ENCODE measurements around the gene SKIC2.

SKIC2 gene

GRCh38 chr6:31919624-31920303 lies 39.2 kb upstream of the SKIC2 start:
- Mint-ChIP-seq H3K27ac (no peak overlapping the region), H3K36me3 (ENCODE audit: low read depth) (no peaks in the 10 kb centered on the region), H3K4me1 (peaks cover 6% of the 10 kb centered on the region), H3K27me3 (ENCODE audit: low read depth, poor library complexity) (peaks cover 4% of the 10 kb centered on the region), H3K9me3 (peaks cover 6% of the 10 kb centered on the region), H3K4me3 (no peak overlapping the region)
- TF ChIP-seq CTCF (IDR thresholded peaks at IDR 0.05): no peak
- DNase-seq: no peak

- Mint-ChIP-seq H3K27me3 (ENCODE audit: low read depth, poor library complexity) (peaks cover 7% of the 10 kb centered on the region), H3K4me3 (no peak overlapping the region), H3K27ac (no peak overlapping the region), H3K4me1 (peaks cover 4% of the 10 kb centered on the region), H3K36me3 (ENCODE audit: low read depth) (no peaks in the 10 kb centered on the region), H3K9me3 (no peaks in the 10 kb centered on the region)
- no peak for TF ChIP-seq CTCF (IDR thresholded peaks at IDR 0.05)
- DNase-seq: no peak
Measured at GRCh38 chr6:31920811-31921210, 38.2 kb upstream of the SKIC2 start.

DNA sequence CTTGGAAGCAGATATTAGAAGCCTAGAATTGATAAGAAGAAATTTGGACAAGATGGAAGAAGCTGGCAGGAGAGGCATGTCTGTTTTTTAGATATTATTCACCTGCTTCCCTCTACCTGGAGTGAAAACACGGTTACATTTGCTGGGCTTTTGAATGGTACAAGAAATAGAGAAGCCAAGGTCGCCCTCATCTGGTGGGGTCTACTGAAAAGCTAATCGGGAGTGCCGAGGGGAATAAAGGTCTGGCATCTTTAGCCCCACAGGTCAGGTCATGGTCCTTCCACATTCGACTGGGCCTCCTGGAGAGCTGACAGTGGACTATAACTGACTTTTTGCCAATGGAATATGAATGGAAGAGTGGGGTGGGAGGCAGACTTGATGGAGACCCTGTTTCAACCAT lies 36.0 kb upstream of the SKIC2 start:
- DNase-seq: no peak
- Mint-ChIP-seq H3K27ac (no peak overlapping the region), H3K9me3 (no peaks in the 10 kb centered on the region), H3K4me3 (no peak overlapping the region), H3K27me3 (ENCODE audit: low read depth, poor library complexity) (peaks cover 7% of the 10 kb centered on the region), H3K4me1 (peaks cover 8% of the 10 kb centered on the region), H3K36me3 (ENCODE audit: low read depth) (no peaks in the 10 kb centered on the region)
- no peak for TF ChIP-seq CTCF (IDR thresholded peaks at IDR 0.05)

- TF ChIP-seq CTCF (IDR thresholded peaks at IDR 0.05): no peak
- Mint-ChIP-seq H3K27me3 (ENCODE audit: low read depth, poor library complexity) (peaks cover 13% of the 10 kb centered on the region), H3K4me1 (peaks cover 11% of the 10 kb centered on the region), H3K9me3 (peaks cover 5% of the 10 kb centered on the region), H3K4me3 (no peak within 1 kb of the TSS), H3K36me3 (ENCODE audit: low read depth) (no peaks in the 10 kb centered on the region), H3K27ac (no peak within 1 kb of the TSS)
- no peak for DNase-seq
Measured at GRCh38 chr6:31927242-31927862, 31.6 kb upstream of the SKIC2 start, which contains the start of gene C2. Gene C2 (plus strand): TSS chr6:31927717. CDS start chr6:31927753, 36 bp downstream.

GRCh38 chr6:31927863-31928671 lies 30.9 kb upstream of the SKIC2 start:
- Mint-ChIP-seq H3K36me3 (ENCODE audit: low read depth) (no peaks in the 10 kb centered on the region), H3K27ac (no peak overlapping the region), H3K4me1 (peaks cover 11% of the 10 kb centered on the region), H3K4me3 (no peak overlapping the region), H3K9me3 (peaks cover 9% of the 10 kb centered on the region), H3K27me3 (ENCODE audit: low read depth, poor library complexity) (peaks cover 9% of the 10 kb centered on the region)
- DNase-seq: no peak
- TF ChIP-seq CTCF (IDR thresholded peaks at IDR 0.05): no peak
